ENCODE measurements around the gene NUDCD2.
"Not testable (repeated sequence)": the region's sequence is repeated elsewhere in the genome, so short reads cannot be mapped to it uniquely, and the experiment has no call there.

NUDCD2 gene

GRCh38 chr5:163478126-163478981 lies 18.5 kb upstream of the NUDCD2 start:
- in situ Hi-C loops (cut with HindIII; ENCODE audit: low pct_ligation_motif_present, low pct_unique_long_range_greater_than_20kb, low sequenced_read_pairs): no loop called here
- no peak for DNase-seq

GRCh38 chr5:163475411-163475810 lies 15.5 kb upstream of the NUDCD2 start:
- in situ Hi-C loops (cut with HindIII; ENCODE audit: low pct_ligation_motif_present, low pct_unique_long_range_greater_than_20kb, low sequenced_read_pairs): no loop called here
- no peak for DNase-seq

- peak; percentile 50 for DNase-seq
- in situ Hi-C loops (cut with HindIII; ENCODE audit: low pct_ligation_motif_present, low pct_unique_long_range_greater_than_20kb, low sequenced_read_pairs): no loop called here
Measured at GRCh38 chr5:163473635-163474243, 13.8 kb upstream of the NUDCD2 start.

DNA sequence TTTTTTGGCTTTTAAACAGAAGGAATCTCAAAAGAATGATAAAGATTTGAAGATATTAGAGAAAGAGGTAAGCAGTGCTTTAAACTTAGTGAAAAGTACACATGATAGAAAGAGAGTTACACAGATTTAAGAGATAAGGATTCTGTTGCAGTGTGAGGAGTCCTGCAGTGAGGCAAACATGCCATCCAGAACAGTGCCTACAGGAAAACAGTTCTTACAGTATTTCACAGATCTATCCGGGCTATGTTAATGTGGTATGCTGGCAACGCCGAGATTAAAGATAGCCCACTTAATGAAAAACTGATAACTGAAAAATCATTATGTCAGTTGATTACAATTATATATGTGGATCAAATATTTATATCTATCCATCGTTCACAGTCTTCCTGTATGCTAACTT lies 7.8 kb upstream of the NUDCD2 start:
- no peak for DNase-seq
- in situ Hi-C loops (cut with HindIII; ENCODE audit: low pct_ligation_motif_present, low pct_unique_long_range_greater_than_20kb, low sequenced_read_pairs): no loop called here

GRCh38 chr5:163463063-163463435 lies 3.1 kb upstream of the NUDCD2 start:
- in situ Hi-C loops (cut with HindIII; ENCODE audit: low pct_ligation_motif_present, low pct_unique_long_range_greater_than_20kb, low sequenced_read_pairs): no loop called here
- no peak for DNase-seq

DNA sequence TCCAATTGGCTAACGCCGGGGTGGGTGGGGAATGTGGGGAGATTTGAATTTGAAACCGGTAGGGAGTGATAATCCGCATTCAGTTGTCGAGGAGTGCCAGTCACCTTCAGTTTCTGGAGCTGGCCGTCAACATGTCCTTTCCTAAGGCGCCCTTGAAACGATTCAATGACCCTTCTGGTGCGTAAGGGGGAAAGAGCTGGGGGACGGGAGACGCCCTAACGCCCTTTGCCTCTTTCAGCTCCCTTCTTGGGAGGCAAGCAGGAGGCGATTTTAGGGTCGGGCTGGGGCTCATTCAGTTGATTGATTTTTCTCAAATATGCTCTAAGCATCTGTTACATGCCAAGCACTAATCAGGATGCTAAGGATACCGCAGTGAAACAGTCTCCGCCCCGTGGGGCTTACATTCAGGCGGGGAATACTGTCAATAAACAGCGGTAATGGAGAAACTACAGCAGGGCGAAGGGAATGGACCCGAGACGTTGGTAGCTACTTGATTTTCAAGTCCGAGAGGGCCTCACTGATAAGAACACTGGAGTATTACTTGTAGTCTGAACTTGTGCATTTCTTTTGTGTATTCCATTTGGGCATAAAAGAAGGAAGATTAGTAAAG lies 765 bp upstream of the NUDCD2 start, which contains the start of gene HMMR:
HMMR (plus strand) TSS at position 71 of the 610 bp plus-strand sequence; CDS start at position 132, 61 bp downstream.
- in situ Hi-C loops (cut with HindIII; ENCODE audit: low pct_ligation_motif_present, low pct_unique_long_range_greater_than_20kb, low sequenced_read_pairs): no loop called here
- DNase-seq: peak; percentile 29

GRCh38 chr5:163459462-163459818 lies 462 bp downstream of the NUDCD2 start:
- in situ Hi-C loops (cut with HindIII; ENCODE audit: low pct_ligation_motif_present, low pct_unique_long_range_greater_than_20kb, low sequenced_read_pairs): no loop called here
- peak; percentile 33 for DNase-seq

GRCh38 chr5:163458778-163459385 lies 1.0 kb downstream of the NUDCD2 start:
- in situ Hi-C loops (cut with HindIII; ENCODE audit: low pct_ligation_motif_present, low pct_unique_long_range_greater_than_20kb, low sequenced_read_pairs): no loop called here
- DNase-seq: no peak

DNA sequence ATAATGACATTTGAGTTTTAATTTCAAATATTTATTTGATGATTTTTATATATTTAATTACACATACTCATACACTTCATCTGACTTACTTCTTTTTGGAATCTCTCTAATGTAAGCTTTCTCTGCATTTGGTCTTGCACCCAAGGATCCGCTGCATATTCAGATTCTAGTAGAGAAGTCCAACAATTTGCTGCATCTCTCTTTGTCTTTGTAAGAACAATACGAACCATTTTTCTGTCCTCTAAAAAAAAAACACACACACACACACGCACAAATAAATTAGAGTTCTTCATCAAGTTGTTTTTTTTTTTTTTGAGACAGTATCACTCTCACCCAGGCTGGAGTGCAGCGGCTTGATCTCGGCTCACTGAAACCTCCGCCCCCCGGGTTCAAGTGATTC lies 3.1 kb downstream of the NUDCD2 start:
- DNase-seq: no peak
- in situ Hi-C loops (cut with HindIII; ENCODE audit: low pct_ligation_motif_present, low pct_unique_long_range_greater_than_20kb, low sequenced_read_pairs): no loop called here

- no peak for DNase-seq
- in situ Hi-C loops (cut with HindIII; ENCODE audit: low pct_ligation_motif_present, low pct_unique_long_range_greater_than_20kb, low sequenced_read_pairs): no loop called here
Measured at GRCh38 chr5:163456029-163456589, 3.8 kb downstream of the NUDCD2 start.

DNA sequence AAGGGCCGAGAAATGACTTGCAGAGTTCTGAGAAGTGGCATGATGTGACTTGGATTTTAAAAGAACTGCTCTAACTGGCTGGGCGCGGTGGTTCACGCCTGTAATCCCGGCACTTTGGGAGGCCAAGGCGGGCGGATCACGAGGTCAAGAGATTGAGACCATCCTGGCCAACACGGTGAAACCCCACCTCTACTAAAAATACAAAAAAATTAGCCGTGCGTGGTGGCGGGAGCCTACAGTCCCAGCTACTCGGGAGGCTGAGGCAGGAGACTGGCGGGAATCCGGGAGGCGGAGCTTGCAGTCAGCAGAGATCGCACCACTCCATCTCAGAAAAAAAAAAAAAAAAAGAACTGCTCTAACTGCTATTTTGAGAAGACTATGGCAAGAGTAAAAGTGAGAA lies 4.5 kb downstream of the NUDCD2 start:
- DNase-seq; in situ Hi-C loops (cut with HindIII; ENCODE audit: low pct_ligation_motif_present, low pct_unique_long_range_greater_than_20kb, low sequenced_read_pairs): not testable (repeated sequence)

DNA sequence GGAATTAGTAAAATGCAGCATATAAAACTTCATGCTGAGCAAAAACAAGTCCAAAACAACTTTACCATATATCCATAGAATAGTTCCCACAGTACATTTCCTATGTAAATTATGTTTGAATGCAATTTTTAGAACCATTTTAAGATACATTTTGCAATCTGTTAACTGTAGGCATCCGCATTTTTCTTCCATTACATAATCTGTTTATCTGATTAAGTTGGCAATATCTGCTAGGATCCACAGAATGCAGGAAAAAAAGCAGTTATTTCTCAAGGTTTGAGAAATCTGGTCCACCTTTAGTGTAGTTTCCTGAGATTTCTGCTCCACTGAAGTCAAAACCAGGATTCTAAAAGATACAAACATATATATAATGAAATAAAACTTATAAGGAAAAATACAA lies 6.2 kb downstream of the NUDCD2 start:
- in situ Hi-C loops (cut with HindIII; ENCODE audit: low pct_ligation_motif_present, low pct_unique_long_range_greater_than_20kb, low sequenced_read_pairs): no loop called here

GRCh38 chr5:163451489-163451888 lies 8.4 kb downstream of the NUDCD2 start:
- in situ Hi-C loops (cut with HindIII; ENCODE audit: low pct_ligation_motif_present, low pct_unique_long_range_greater_than_20kb, low sequenced_read_pairs): no loop called here
- no peak for DNase-seq

More for the DNA sequence above, 6.2 kb downstream of the NUDCD2 start:
- DNase-seq: no peak

GRCh38 chr5:163448491-163448890 lies 11.4 kb downstream of the NUDCD2 start:
- DNase-seq: no peak
- in situ Hi-C loops (cut with HindIII; ENCODE audit: low pct_ligation_motif_present, low pct_unique_long_range_greater_than_20kb, low sequenced_read_pairs): no loop called here

- DNase-seq: no peak
- in situ Hi-C loops (cut with HindIII; ENCODE audit: low pct_ligation_motif_present, low pct_unique_long_range_greater_than_20kb, low sequenced_read_pairs): no loop called here
Measured at GRCh38 chr5:163447875-163448274, 12.0 kb downstream of the NUDCD2 start.

- DNase-seq: no peak
- in situ Hi-C loops (cut with HindIII; ENCODE audit: low pct_ligation_motif_present, low pct_unique_long_range_greater_than_20kb, low sequenced_read_pairs): no loop called here
Measured at GRCh38 chr5:163447191-163447590, 12.7 kb downstream of the NUDCD2 start.

GRCh38 chr5:163445345-163445744 lies 14.6 kb downstream of the NUDCD2 start:
- in situ Hi-C loops (cut with HindIII; ENCODE audit: low pct_ligation_motif_present, low pct_unique_long_range_greater_than_20kb, low sequenced_read_pairs): no loop called here
- no peak for DNase-seq

DNA sequence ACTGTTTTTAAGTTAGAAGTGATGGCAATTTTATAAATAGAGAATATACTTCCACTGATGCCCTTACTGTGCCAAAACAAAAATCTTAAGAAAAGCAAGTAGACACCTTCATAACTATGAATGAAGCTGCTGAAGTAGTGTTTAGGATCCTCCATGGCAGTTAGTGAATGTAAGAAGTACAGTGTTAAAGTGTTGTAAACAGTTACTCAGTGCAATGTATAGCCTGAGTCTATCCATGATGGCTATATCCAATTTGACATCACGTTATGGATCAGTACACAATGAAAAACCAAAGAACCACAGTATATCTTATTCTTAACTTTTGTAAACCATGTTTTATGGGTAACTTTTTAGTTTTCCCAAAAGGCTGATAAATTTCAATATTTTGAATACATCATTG lies 15.4 kb downstream of the NUDCD2 start:
- in situ Hi-C loops (cut with HindIII; ENCODE audit: low pct_ligation_motif_present, low pct_unique_long_range_greater_than_20kb, low sequenced_read_pairs): no loop called here
- DNase-seq: no peak

- no peak for DNase-seq
- in situ Hi-C loops (cut with HindIII; ENCODE audit: low pct_ligation_motif_present, low pct_unique_long_range_greater_than_20kb, low sequenced_read_pairs): no loop called here
Measured at GRCh38 chr5:163440954-163441353, 18.9 kb downstream of the NUDCD2 start.
